HG02884 (cell line): Measurements from ENCODE around the gene AVPR1B.

ENCODE experiments used
- ATAC-seq: cut with Tn5 transposase; IDR thresholded peaks from one replicate; pipeline ENCODE4 v1.9.1; 2021; ENCODE audit warnings: mild to moderate bottlenecking, moderate library complexity; ENCODE audit not compliant: unreplicated experiment

Gene AVPR1B

DNA sequence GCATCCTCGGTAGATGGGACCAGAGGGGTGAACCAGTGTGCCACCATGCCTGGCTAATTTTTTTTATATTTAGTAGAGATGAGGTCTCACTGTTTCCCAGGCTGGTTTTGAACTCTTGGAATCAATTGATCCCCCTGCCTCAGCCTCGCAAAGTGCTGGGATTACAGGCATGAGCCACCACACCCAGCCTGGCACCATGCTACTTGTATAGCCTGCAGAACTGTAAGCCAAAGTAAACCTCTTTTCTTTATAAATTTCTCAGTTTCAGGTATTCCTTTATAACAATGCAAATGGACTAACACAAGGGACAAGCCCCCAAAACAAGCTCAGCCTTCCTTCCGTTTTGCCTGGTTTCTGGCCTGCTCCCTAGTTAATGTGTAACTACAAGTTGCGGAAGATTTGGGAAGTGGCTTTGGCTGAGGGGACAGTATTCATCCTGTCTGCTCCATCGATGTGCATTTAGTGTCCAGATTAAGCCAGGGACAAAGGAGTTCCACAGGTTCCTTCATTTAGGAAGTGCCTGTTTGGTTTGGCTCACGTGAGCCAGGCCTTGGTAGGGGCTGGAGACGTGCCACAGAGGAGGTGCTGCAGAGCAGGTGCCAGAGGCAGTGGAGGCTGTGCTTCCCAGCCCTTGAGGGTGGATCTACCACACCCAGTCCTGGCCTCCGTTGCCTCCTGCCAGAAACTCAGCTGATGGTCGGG, 4.4 kb downstream of the AVPR1B start:
- no peak for ATAC-seq

DNA sequence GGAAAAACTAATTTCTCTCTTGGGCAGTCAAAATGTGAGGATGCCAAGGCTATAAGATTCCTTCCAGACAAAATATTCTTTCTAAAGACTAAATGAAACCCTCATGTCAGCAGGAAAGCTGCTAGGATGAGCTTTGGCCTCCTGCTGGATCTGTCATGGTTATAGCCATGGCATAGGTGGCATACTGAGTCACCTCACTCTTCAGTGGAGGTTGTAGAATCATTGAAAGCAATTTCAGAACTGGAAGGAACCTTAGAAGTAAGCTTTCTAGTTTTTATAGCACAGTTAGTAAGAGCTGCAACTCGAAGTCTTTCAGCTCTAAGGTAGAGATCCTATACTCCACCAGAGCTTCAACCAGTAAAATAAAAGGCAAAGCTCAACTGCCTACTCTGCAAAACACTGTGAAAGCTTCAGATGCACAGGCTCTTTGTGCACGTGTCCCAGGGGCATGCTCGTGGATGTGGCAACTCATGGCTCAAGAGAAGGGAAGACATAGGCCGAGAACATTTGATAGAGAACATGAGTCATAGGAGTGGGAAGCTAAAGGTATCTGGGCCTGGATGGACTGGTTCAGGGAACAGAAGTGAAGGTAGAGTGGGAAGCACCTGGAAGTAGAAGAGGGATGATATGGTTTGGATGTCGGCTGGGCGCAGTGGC, 5.8 kb downstream of the AVPR1B start:
- ATAC-seq, result no peak

DNA sequence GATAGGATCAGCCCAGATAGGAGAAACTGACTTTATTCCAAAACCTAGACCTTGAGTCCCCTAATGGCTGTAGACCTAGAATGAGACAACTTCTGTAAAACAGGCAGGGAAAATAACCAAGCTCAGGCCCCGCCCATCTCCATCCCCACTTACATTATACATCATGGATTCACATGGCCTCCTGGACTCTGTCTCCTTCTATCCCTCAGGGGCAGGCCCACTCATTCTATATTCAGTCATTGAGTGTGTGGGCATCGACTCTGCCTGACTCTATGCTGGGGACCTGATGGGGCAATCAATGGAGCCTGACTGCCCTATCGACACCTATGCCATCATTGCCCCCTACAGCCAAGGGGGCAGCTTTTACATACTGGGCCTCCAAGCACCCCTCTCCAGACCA, 6.4 kb downstream of the AVPR1B start:
- ATAC-seq, result no peak

DNA sequence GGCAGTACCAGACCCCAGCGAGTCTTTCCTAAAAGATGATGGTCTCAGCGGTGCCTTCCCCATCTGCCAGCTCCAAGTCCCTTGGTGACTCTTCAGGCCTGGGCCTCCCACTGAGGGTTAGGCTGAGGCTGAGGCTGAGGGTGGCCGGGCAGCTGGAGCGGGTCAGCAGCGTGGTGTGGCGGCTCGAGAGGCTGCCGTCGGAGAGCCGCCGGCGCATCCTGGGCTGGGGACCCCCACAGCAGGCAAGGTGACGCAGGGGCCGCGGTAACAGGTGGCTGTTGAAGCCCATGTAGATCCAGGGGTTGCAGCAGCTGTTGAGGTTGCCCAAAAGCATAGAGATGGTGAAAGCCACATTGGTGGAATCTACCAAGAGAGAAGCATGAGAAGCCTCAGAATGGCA, 7.0 kb downstream of the AVPR1B start:
- ATAC-seq, result no peak

DNA sequence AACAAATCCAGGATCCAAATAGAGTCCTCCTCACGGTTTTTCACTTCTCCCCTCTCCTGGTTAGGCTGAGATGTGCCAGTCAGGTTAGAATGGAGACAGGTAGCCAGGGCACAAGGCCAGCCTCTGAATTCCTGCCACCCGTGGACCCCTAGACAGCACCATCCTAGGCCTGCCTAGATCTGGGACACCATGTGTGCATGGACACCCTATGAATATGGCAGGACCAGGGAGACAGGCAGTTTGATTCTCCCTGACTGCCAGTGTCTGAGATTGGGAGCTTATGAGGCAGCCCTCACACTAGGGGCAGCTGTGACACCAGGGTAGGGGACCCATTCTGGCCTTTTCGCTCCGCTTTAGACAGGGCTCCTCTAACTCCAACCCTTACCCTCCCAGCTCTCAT, 7.5 kb downstream of the AVPR1B start:
- no peak for ATAC-seq

DNA sequence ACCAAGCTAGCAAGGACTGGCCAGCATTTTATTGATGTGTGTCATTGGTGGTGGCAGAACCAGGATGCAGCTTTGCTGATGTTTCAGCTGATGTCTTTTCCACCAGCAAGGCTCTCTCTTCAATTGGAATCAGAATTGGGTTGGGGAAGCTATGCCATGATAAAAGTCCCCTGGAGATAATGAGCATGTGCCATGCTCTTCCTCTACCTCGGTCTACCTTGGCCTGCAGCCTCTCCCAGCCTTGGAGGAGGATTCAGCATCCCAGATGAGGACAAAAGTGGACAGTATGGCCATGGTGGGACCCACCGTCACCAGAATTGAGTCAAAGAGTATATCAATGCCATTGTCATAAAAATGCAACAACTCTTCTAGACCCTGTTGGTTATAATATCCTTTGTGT, 8.6 kb downstream of the AVPR1B start:
- no peak for ATAC-seq

DNA sequence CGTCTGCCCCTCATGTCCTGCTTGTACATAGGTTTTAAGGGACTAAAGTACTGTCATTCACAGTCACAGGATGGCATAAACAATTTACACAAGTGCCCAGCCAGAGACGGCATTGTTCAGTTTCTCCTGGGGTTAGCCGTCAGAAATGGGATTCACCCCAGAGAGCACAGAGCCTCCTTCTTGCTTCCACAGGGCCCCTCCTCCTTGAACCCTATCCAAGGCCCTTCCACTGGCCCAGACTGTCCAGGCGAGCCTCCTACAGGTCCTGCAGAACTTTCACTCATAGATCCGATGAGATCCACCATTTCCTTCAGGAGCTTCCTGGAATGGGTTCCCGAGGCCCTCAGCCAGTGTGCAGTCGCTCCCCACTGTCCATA, 10.0 kb downstream of the AVPR1B start:
- ATAC-seq, result no peak

DNA sequence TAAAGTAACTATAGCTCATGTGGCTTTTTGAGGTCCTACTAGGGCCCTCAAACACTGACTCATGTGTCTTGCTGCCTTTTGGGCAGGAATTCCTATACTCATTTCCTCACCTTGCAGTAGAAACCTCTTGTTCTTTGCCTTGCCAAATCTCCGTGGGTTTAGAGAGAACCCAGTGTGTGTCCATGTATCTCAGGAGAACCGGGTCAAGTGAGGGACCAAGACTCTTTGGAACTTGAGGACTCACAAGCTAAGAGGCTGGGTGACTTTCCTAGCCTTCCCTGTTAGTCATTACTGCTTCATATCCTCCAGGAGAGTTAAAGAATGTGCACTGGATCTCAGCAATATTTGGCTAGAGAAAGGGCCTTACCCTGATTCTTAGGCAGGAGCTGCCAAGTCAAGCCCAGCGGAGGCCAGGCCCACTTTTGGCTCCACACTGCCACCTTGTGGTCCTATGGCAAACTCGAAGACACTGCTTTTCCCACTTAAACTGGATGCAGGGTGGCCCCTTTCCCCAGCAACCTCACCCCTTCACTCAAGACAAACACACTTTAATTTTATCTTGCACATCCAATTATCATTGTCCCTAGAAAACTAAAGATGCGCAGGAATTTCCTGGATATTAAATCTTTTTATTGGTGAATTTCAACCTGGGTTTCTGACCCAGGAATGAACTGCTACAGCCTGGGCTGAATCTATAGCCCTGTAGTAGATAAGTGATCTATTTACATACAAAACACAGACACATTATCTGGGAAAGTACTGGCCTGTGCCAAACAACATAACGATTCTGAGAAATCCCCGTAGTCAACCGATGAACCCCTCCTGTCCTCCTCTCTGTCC, 10.6 kb downstream of the AVPR1B start:
- no peak for ATAC-seq

DNA sequence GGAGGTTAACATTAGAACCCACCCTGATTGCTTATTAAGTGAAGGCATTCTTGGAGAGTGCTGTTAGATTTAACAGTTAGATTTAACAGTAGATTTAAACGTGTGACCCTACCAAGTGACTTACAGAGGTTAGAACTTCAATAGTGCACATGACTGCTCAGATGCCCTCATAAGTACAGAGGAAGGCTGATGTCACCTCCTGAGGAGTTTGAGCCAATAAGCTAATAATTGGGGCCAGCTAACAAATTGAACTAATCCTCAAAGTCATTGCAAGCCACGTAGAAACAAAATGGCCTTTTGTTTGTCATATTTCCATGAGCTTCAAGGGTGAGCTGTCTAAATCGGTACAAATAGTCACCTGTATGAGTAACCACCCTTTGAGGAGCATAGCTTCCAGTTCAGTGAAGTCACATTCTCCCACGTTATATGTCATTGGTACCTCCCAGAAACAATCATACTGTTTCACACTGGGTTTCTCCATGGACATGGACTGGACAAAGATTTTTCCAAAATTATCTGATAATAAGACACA, 11.7 kb downstream of the AVPR1B start:
- ATAC-seq, result no peak

DNA sequence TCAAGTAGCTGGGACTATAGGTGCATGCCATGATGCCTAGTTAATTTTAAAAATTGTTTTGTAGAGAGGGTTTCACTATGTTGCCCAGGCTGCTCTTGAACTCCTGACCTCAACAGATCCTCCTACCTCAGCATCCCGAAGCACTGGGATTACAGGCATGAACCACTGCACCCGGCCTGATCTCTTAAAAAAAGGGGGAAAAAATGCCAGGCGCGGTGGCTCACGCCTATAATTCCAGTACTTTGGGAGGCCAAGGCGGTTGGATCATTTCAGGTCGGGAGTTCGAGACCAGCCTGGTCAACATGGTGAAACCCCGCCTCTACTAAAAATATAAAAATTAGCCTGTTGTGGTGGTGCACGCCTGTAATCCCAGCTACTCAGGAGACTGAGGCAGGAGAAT, 13.2 kb downstream of the AVPR1B start:
- ATAC-seq, result no peak

DNA sequence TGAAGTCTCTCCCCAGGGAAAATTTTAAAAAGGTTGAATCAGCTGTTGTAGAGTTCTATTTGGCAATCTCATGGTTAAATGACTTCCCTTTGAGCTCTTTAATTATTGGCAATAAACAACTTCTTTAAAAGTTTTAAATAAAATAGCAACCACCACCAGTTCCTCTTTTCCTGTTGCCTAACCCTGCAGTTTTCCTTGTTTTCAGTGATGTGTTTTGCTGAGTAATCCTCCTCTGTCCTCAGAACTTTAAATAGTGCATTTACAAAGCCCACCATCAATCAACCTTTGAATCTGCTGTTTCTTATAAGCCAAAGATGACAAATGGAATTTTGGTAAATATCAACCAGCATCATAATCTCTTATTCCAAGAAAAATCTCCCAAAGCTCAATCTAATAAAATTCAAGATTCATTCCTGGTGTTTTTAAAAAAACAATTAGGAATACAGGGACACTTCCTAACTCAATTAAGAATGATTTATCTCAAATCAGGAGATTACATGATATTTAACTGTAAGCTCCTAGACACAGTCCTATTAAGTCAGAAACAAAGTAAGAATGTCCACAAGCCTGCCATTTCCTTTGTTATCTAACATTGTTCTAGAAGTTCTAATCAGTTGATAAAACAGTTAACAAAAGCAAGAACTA, 14.8 kb downstream of the AVPR1B start:
- no peak for ATAC-seq

DNA sequence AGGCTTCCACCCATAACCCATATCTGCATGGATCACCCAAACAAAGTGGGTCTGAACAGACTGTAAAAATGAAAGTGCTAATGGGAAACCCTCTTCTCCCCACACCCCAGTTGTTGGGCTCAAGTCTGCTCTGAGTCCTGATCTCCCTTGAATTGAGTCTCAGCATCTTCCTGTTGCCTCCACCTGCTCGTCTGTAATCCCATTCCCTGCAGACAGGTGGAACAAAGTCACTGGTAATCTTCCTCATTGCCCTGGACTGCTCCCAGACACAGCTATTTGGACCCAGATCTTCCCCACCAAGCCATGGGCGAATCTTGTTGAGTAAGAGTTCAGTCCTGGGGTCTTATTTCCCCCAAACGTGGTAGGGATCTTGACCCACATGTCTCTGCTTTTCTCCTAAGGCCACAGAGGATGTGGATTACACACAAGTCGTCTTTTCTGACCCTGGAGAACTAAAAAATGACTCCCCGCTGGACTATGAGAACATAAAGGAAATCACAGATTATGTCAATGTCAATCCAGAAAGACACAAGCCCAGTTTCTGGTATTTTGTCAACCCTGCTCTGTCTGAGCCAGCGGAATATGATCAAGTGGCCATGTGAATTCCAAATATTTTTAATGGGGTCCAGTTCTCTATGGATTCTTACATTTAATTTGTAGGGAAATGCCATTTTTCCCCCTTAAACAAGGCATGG, 15.7 kb downstream of the AVPR1B start:
- ATAC-seq, result no peak

DNA sequence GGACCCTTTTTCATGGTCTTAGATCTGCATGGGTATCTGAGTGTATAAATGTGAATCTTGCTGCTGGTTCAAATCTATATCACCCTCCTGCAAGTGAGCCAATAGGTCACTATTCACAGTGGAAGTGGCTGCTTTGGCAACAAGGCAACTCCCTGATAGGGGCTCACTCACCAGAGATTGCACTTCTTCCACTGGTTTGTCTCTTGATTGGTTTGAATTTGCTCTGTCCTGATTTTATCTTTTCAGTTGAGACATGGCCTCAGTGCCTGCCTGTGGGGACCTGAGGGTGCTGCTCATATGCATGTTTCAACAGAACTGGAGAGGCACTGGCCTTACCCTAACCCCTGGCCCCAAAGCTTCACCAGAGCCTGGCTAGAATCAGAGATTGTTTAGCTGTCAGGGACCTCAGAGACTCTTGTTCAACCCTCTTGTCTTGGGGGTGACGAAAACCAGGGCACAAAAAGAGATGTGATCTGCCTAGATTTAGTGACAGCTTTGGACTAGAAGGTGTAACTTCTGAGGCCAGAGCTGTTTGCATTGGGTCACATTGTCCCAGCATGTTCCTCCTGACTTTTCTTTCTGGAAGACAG, 16.9 kb downstream of the AVPR1B start:
- ATAC-seq, result no peak

DNA sequence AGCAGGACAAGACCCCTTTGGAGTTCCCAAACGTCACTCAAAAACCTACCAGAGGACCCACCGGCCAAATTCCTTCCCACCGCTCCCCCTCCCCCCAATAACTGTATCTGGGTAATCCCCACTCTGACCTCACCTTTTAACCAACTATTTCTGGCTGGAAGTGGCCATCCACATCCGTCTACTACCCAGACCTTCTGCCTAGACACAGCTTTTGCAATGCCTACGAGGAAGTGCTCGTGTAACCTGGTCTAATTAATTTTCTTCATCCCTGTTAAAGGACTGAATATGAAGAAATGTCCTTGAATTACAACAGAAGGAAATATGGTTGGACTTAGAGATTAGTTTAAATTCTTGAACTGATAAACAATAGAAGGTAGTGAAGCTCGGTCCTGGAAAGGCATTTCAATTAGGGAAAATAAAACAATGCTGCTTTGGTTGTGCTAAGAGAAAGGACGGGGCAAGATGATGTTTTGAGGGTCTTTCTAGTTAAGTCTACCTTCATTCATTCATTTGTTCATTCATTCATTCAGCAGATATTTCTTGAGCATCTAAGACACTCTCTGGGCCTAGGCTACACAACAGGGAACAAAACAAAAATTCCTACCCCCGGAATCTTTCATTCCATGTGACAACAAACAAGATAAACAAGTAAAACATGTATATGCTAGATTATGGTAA, 18.8 kb downstream of the AVPR1B start:
- ATAC-seq, result no peak

DNA sequence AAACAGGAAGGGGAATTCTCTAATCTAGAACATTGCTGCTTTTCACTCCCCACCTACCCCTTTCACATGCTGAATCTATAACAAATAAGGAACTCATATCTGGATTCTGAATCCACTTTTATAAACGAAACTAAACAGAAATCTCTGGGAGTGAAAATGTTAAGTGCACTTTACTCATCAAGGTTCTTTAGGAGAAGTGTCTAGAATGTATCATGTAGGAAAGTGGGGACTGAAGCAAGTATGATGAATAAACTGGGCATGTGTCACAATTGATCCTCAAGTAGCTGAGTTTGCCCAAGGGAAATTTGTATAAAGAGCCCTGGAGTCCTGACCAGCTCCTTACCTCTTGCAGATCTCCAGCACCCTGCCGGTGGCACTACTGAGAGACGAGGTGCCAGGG, 19.8 kb downstream of the AVPR1B start:
- ATAC-seq, result no peak

DNA sequence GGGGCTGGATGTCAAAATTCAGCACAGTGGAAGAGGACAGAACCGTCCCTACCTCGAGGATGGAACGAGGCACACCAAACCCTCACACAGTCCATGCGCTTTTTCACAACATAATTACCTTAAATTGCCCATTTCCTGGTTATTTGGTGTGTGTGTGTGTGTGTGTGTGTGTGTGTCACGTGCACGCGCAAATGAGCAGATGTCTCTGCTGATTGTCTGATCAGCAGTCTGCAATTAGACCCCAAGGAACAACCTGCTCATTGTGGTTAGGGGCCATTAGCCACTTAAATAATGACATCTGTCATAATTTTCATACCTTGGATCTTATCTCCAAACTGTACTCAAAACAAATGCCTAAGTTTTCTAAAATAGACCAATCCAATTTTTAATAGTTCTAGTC, 23.2 kb downstream of the AVPR1B start:
- ATAC-seq, result no peak

DNA sequence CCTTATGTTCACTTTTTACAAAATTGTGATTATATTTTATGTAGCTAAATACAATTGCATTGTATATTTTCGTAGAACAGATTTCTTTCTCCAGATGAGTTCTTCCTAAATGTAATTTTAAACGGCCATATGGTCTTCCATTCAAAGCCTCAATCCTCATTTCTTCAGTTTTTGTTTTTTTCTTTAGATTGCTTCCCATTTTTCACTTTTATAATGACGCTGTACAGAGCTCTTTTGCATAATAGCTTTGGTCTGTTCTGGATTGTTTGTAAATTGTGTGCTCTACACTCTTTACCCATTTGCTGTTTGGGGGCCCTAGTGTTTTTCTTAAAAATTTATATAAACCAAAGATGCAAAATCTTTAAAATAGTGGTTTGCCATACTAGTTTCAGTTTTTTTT, 27.8 kb downstream of the AVPR1B start:
- no peak for ATAC-seq

DNA sequence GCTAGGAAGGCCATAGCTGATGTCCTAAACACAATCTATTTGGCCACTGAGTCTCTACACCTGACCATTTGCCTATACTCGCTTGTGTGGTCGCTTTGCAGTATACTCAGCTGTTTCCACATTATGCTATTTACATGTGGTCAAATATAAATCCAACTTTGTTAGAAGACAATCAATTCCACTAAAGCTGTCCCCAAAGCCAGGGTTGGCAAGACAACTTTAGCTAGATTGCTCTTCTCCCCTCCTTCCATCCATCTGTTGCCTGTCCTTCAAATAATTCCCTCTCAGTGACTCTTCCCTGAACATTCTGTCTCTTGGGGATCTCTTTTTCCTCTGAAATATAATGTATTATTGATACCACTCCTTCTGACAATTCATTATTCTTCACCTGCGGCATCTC, 30.1 kb downstream of the AVPR1B start:
- no peak for ATAC-seq

DNA sequence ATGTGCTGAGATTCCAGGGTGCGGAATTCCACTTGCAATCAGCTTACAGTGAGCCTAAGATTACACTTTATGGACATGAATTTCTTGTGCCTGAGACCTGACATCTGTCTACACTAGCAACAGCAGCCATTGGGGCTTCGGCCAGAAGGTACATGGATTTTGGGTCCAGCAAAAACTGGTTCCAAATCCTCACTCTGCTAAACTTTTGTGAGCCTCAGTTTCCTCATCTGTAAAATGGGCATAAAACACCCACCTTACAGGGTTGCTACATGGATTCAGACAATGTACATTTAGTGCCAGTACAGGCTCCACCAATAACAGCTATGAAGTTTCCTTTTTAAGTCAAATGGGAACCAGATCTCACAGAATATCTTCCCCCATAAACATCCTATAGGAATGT, 33.4 kb downstream of the AVPR1B start:
- ATAC-seq, result no peak
